Peyer's patch (tissue), 4 donors: ENCODE results near the gene PPP2CA.

Experiments
- POLR2A ChIP-seq, 2 donors: fragments of 450-650 bp; IDR thresholded peaks; one replicate each; pipeline ENCODE4 v1.5.1; 2017; ENCODE audit warnings: antibody characterized with exemption in 2 of 2, mild to moderate bottlenecking in 2 of 2, moderate library complexity in 2 of 2
- TF ChIP-seq, protein P1 (sequence below), 6 experiments: fragments of 450-650 bp in 4 of 6; fragments of 200-600 bp in 2 of 6; sonication (generic) in 1 of 6; IDR thresholded peaks; one replicate each; pipeline ENCODE4 v1.5.1; 2017 to 2019; ENCODE audit warnings: antibody characterized with exemption in 6 of 6, mild to moderate bottlenecking in 3 of 6, moderate library complexity in 1 of 6

DNA sequence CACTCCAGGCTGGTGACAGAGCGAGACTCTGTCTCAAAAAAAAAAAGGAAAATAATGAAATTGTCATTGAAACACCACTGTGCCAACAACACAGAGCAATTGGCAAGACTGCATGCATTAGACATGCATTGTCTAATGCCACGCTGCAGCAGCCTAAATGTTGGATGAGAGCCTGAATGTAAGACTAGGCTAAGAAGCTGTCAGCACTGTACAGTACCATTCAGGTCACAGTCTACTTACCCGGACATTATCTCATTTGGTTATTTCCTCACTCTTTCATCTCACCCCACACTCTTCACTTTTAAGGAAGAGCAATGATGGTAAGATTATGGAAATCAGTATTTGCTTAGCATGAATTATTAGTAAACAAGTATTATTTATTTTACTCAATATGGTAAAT is 31.3 kb upstream of the PPP2CA start:
- TF ChIP-seq, protein P1, sequence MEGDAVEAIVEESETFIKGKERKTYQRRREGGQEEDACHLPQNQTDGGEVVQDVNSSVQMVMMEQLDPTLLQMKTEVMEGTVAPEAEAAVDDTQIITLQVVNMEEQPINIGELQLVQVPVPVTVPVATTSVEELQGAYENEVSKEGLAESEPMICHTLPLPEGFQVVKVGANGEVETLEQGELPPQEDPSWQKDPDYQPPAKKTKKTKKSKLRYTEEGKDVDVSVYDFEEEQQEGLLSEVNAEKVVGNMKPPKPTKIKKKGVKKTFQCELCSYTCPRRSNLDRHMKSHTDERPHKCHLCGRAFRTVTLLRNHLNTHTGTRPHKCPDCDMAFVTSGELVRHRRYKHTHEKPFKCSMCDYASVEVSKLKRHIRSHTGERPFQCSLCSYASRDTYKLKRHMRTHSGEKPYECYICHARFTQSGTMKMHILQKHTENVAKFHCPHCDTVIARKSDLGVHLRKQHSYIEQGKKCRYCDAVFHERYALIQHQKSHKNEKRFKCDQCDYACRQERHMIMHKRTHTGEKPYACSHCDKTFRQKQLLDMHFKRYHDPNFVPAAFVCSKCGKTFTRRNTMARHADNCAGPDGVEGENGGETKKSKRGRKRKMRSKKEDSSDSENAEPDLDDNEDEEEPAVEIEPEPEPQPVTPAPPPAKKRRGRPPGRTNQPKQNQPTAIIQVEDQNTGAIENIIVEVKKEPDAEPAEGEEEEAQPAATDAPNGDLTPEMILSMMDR (IDR thresholded peaks at IDR 0.05): no peak
- TF ChIP-seq POLR2A (IDR thresholded peaks at IDR 0.05): no peak
